ENCODE data around the gene COL4A2.

Gene COL4A2

GRCh38 chr13:110523180-110523579 is 216.1 kb downstream of the COL4A2 start:
- H3K4me1 ChIP-seq (ENCODE audit: control insufficient read depth, insufficient read depth, low read length, poor library complexity, severe bottlenecking) = peaks cover 10% of the 10 kb centered on the region
- no peaks in the 10 kb centered on the region for H3K36me3 ChIP-seq (ENCODE audit: control insufficient read depth, insufficient read depth, low read length)

GRCh38 chr13:110523838-110524540 is 216.9 kb downstream of the COL4A2 start:
- no peak overlapping the region for H3K4me3 ChIP-seq (ENCODE audit: insufficient read depth, low read depth, low read length, poor library complexity, severe bottlenecking)
- H3K27ac ChIP-seq (ENCODE audit: insufficient read depth, low read length, poor library complexity, severe bottlenecking) = no peak overlapping the region
- DNase-seq = no peak
- H3K36me3 ChIP-seq (ENCODE audit: control insufficient read depth, insufficient read depth, low read length) = no peaks in the 10 kb centered on the region
- no peaks in the 10 kb centered on the region for H3K27me3 ChIP-seq (replicated peaks; ENCODE audit: control insufficient read depth, insufficient read depth, low read length, poor library complexity, severe bottlenecking)
- H3K9me3 ChIP-seq (ENCODE audit: control insufficient read depth, low read length) = no peaks in the 10 kb centered on the region
- H3K4me1 ChIP-seq (ENCODE audit: control insufficient read depth, insufficient read depth, low read length, poor library complexity, severe bottlenecking) = peaks cover 10% of the 10 kb centered on the region

More at GRCh38 chr13:110523180-110523579, 216.1 kb downstream of the COL4A2 start:
- Histone ChIP-seq H3K9me3 (ENCODE audit: control insufficient read depth, low read length) (no peaks in the 10 kb centered on the region), H3K27me3 (replicated peaks; ENCODE audit: control insufficient read depth, insufficient read depth, low read length, poor library complexity, severe bottlenecking) (no peaks in the 10 kb centered on the region), H3K27ac (ENCODE audit: insufficient read depth, low read length, poor library complexity, severe bottlenecking) (no peak overlapping the region), H3K4me3 (ENCODE audit: insufficient read depth, low read depth, low read length, poor library complexity, severe bottlenecking) (no peak overlapping the region)
- DNase-seq = no peak

- Histone ChIP-seq H3K27me3 (replicated peaks; ENCODE audit: control insufficient read depth, insufficient read depth, low read length, poor library complexity, severe bottlenecking) (no peaks in the 10 kb centered on the region), H3K36me3 (ENCODE audit: control insufficient read depth, insufficient read depth, low read length) (no peaks in the 10 kb centered on the region), H3K4me3 (ENCODE audit: insufficient read depth, low read depth, low read length, poor library complexity, severe bottlenecking) (no peak overlapping the region), H3K9me3 (ENCODE audit: control insufficient read depth, low read length) (no peaks in the 10 kb centered on the region), H3K4me1 (ENCODE audit: control insufficient read depth, insufficient read depth, low read length, poor library complexity, severe bottlenecking) (peaks cover 10% of the 10 kb centered on the region), H3K27ac (ENCODE audit: insufficient read depth, low read length, poor library complexity, severe bottlenecking) (no peak overlapping the region)
- DNase-seq = no peak
These were observed 217.6 kb downstream of the COL4A2 start for GRCh38 chr13:110524541-110525257.

GRCh38 chr13:110525328-110526319 is 218.5 kb downstream of the COL4A2 start:
- no peak for DNase-seq
- H3K4me3 ChIP-seq (ENCODE audit: insufficient read depth, low read depth, low read length, poor library complexity, severe bottlenecking) = no peak overlapping the region
- peaks cover 10% of the 10 kb centered on the region for H3K4me1 ChIP-seq (ENCODE audit: control insufficient read depth, insufficient read depth, low read length, poor library complexity, severe bottlenecking)
- no peak overlapping the region for H3K27ac ChIP-seq (ENCODE audit: insufficient read depth, low read length, poor library complexity, severe bottlenecking)
- no peaks in the 10 kb centered on the region for H3K27me3 ChIP-seq (replicated peaks; ENCODE audit: control insufficient read depth, insufficient read depth, low read length, poor library complexity, severe bottlenecking)
- H3K9me3 ChIP-seq (ENCODE audit: control insufficient read depth, low read length) = no peaks in the 10 kb centered on the region
- H3K36me3 ChIP-seq (ENCODE audit: control insufficient read depth, insufficient read depth, low read length) = no peaks in the 10 kb centered on the region

- Histone ChIP-seq H3K9me3 (ENCODE audit: control insufficient read depth, low read length) (no peaks in the 10 kb centered on the region), H3K4me1 (ENCODE audit: control insufficient read depth, insufficient read depth, low read length, poor library complexity, severe bottlenecking) (peaks cover 10% of the 10 kb centered on the region), H3K36me3 (ENCODE audit: control insufficient read depth, insufficient read depth, low read length) (no peaks in the 10 kb centered on the region), H3K27ac (ENCODE audit: insufficient read depth, low read length, poor library complexity, severe bottlenecking) (no peak overlapping the region), H3K27me3 (replicated peaks; ENCODE audit: control insufficient read depth, insufficient read depth, low read length, poor library complexity, severe bottlenecking) (no peaks in the 10 kb centered on the region), H3K4me3 (ENCODE audit: insufficient read depth, low read depth, low read length, poor library complexity, severe bottlenecking) (no peak overlapping the region)
- no peak for DNase-seq
These were observed 221.3 kb downstream of the COL4A2 start for GRCh38 chr13:110528371-110528770.

- H3K36me3 ChIP-seq (ENCODE audit: control insufficient read depth, insufficient read depth, low read length) = no peaks in the 10 kb centered on the region
- no peak for DNase-seq
- no peaks in the 10 kb centered on the region for H3K27me3 ChIP-seq (replicated peaks; ENCODE audit: control insufficient read depth, insufficient read depth, low read length, poor library complexity, severe bottlenecking)
- H3K4me3 ChIP-seq (ENCODE audit: insufficient read depth, low read depth, low read length, poor library complexity, severe bottlenecking) = no peak overlapping the region
- no peak overlapping the region for H3K27ac ChIP-seq (ENCODE audit: insufficient read depth, low read length, poor library complexity, severe bottlenecking)
- H3K4me1 ChIP-seq (ENCODE audit: control insufficient read depth, insufficient read depth, low read length, poor library complexity, severe bottlenecking) = peaks cover 10% of the 10 kb centered on the region
- H3K9me3 ChIP-seq (ENCODE audit: control insufficient read depth, low read length) = no peaks in the 10 kb centered on the region
These were observed 221.8 kb downstream of the COL4A2 start for GRCh38 chr13:110528911-110529310.

GRCh38 chr13:110529522-110530311 is 222.6 kb downstream of the COL4A2 start:
- Histone ChIP-seq H3K4me3 (ENCODE audit: insufficient read depth, low read depth, low read length, poor library complexity, severe bottlenecking) (no peak overlapping the region), H3K9me3 (ENCODE audit: control insufficient read depth, low read length) (no peaks in the 10 kb centered on the region), H3K4me1 (ENCODE audit: control insufficient read depth, insufficient read depth, low read length, poor library complexity, severe bottlenecking) (peaks cover 6% of the 10 kb centered on the region)

GRCh38 chr13:110531100-110531499 is 224.0 kb downstream of the COL4A2 start:
- H3K4me3 ChIP-seq (ENCODE audit: insufficient read depth, low read depth, low read length, poor library complexity, severe bottlenecking) = no peak overlapping the region
- no peak overlapping the region for H3K27ac ChIP-seq (ENCODE audit: insufficient read depth, low read length, poor library complexity, severe bottlenecking)
- H3K36me3 ChIP-seq (ENCODE audit: control insufficient read depth, insufficient read depth, low read length) = no peaks in the 10 kb centered on the region
- H3K27me3 ChIP-seq (replicated peaks; ENCODE audit: control insufficient read depth, insufficient read depth, low read length, poor library complexity, severe bottlenecking) = no peaks in the 10 kb centered on the region
- DNase-seq = no peak
- no peaks in the 10 kb centered on the region for H3K4me1 ChIP-seq (ENCODE audit: control insufficient read depth, insufficient read depth, low read length, poor library complexity, severe bottlenecking)
- no peaks in the 10 kb centered on the region for H3K9me3 ChIP-seq (ENCODE audit: control insufficient read depth, low read length)

More at GRCh38 chr13:110529522-110530311, 222.6 kb downstream of the COL4A2 start:
- Histone ChIP-seq H3K36me3 (ENCODE audit: control insufficient read depth, insufficient read depth, low read length) (no peaks in the 10 kb centered on the region), H3K27ac (ENCODE audit: insufficient read depth, low read length, poor library complexity, severe bottlenecking) (no peak overlapping the region), H3K27me3 (replicated peaks; ENCODE audit: control insufficient read depth, insufficient read depth, low read length, poor library complexity, severe bottlenecking) (no peaks in the 10 kb centered on the region)
- no peak for DNase-seq

- H3K27ac ChIP-seq (ENCODE audit: insufficient read depth, low read length, poor library complexity, severe bottlenecking) = no peak overlapping the region
These were observed 224.6 kb downstream of the COL4A2 start for GRCh38 chr13:110531671-110532083.

More at GRCh38 chr13:110531671-110532083, 224.6 kb downstream of the COL4A2 start:
- Histone ChIP-seq H3K4me3 (ENCODE audit: insufficient read depth, low read depth, low read length, poor library complexity, severe bottlenecking) (no peak overlapping the region), H3K4me1 (ENCODE audit: control insufficient read depth, insufficient read depth, low read length, poor library complexity, severe bottlenecking) (no peaks in the 10 kb centered on the region), H3K9me3 (ENCODE audit: control insufficient read depth, low read length) (no peaks in the 10 kb centered on the region), H3K27me3 (replicated peaks; ENCODE audit: control insufficient read depth, insufficient read depth, low read length, poor library complexity, severe bottlenecking) (no peaks in the 10 kb centered on the region), H3K36me3 (ENCODE audit: control insufficient read depth, insufficient read depth, low read length) (no peaks in the 10 kb centered on the region)
- no peak for DNase-seq

Measured in effector memory CD4-positive, alpha-beta T cell (primary cell).